NCI-H82 treated with DMSO at 0.1 percent for 48 hours (cell line): Measurements from ENCODE around the gene XG.

ENCODE experiments used
- DNase-seq: peaks from one replicate; lab custom pipeline; 2025; ENCODE audit not compliant: unreplicated experiment; lab: John Stamatoyannopoulos, UW

The XG gene

GRCh38 chrX:2862404-2862803 lies 110.6 kb downstream of the XG start:
- DNase-seq, result no peak

GRCh38 chrX:2863646-2864045 lies 111.8 kb downstream of the XG start:
- DNase-seq, result no peak
